Measurements from ENCODE around the gene PELI2.

- no peak for TF ChIP-seq CTCF (conservative IDR thresholded peaks at IDR 0.05; ENCODE audit: low read depth in 2 of 2)
- no peak for TF ChIP-seq POLR2AphosphoS5 (IDR thresholded peaks at IDR 0.05; ENCODE audit: low read depth)
- no peak for TF ChIP-seq EZH2phosphoT487 (IDR thresholded peaks at IDR 0.05; ENCODE audit: unreplicated experiment)
- no peak for TF ChIP-seq EZH2 (IDR thresholded peaks at IDR 0.05; ENCODE audit: low read depth, unreplicated experiment)
- no peak for TF ChIP-seq STAT1 (IDR thresholded peaks at IDR 0.05; ENCODE audit: unreplicated experiment)
- no peak for TF ChIP-seq CREB1 (CRISPR knock-in tag; IDR thresholded peaks at IDR 0.05; ENCODE audit: low read depth)
- TF ChIP-seq REST (IDR thresholded peaks at IDR 0.05; ENCODE audit: unreplicated experiment), result no peak
- TF ChIP-seq ETS1 (IDR thresholded peaks at IDR 0.05), result no peak
- no peak for TF ChIP-seq JUNB (IDR thresholded peaks at IDR 0.05; ENCODE audit: unreplicated experiment)
- no peak for TF ChIP-seq ZNF114 (CRISPR knock-in tag; IDR thresholded peaks at IDR 0.05)
Measured at GRCh38 chr14:56268673-56269072, 150.5 kb downstream of the PELI2 start.

All from GM23338 (cell line).